ENCODE data around the gene SH3D19.

Gene SH3D19

DNA sequence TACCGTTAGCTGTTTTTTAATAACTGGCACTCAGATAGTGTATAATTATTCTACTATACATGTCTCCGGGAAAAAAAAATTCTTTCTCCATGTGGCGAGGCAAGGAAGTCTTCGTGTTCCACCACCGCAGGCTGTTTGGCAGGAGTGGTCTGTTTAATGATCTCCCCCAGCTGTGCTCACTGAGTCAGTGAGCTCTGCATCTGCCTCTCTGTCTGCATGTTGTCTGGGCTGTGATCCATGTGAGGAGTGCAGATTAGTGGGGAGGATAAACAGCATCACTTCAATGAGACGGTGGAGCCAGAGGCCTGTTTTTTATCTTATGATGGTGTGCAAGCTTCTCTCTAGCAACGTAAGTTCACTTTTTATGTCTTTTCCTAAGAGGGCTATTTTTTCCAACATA lies 156.2 kb downstream of the SH3D19 start:
- TF ChIP-seq, protein P1, sequence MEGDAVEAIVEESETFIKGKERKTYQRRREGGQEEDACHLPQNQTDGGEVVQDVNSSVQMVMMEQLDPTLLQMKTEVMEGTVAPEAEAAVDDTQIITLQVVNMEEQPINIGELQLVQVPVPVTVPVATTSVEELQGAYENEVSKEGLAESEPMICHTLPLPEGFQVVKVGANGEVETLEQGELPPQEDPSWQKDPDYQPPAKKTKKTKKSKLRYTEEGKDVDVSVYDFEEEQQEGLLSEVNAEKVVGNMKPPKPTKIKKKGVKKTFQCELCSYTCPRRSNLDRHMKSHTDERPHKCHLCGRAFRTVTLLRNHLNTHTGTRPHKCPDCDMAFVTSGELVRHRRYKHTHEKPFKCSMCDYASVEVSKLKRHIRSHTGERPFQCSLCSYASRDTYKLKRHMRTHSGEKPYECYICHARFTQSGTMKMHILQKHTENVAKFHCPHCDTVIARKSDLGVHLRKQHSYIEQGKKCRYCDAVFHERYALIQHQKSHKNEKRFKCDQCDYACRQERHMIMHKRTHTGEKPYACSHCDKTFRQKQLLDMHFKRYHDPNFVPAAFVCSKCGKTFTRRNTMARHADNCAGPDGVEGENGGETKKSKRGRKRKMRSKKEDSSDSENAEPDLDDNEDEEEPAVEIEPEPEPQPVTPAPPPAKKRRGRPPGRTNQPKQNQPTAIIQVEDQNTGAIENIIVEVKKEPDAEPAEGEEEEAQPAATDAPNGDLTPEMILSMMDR (IDR thresholded peaks at IDR 0.05; ENCODE audit: low read depth, low read length, missing control alignments): no peak
- peak; percentile 97 for DNase-seq (ENCODE audit: low read depth)
- in situ Hi-C loops (cut with HindIII; ENCODE audit: low sequenced_read_pairs): no loop called here
- no peak overlapping the region for H3K4me3 ChIP-seq (ENCODE audit: low read depth, low read length)

DNA sequence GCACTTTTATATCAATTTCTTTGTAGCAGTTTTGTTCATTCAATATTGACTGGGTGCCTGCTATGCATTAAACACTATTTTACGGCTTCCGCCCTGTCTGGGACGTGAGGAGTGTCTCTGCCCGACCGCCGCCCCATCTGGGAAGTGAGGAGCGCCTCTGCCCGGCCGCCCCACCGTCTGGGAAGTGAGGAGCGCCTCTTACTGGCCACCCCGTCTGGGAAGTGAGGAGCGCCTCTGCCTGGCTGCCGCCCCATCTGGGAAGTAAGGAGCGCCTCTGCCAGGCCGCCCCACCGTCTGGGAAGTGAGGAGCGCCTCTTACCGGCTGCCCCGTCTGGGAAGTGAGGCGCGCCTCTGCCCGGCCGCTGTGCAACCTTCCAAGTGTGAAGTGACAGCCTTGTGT lies 157.8 kb downstream of the SH3D19 start:
- no peak overlapping the region for H3K4me3 ChIP-seq (ENCODE audit: low read depth, low read length)
- TF ChIP-seq, protein P1 (IDR thresholded peaks at IDR 0.05; ENCODE audit: low read depth, low read length, missing control alignments): no peak
- no peak for DNase-seq (ENCODE audit: low read depth)
- in situ Hi-C loops (cut with HindIII; ENCODE audit: low sequenced_read_pairs): no loop called here

DNA sequence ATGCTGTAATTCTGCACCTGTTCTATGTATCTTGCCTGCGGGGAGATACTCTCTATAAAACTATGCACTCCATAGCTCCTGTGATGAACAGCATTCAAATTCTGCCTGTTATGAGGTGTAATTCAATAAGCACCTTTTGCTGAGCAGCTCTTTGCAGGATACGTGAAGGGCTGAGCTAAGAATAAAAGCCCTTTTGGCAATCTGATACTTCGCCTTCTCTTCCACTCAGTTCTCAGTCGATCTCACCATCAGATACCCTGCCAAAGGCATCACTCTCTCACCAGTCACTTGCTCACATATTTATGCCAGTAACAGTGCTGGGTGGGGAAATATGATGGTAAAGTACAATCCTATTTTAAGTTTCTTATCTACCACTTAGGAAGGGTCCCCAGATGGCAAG lies 158.8 kb downstream of the SH3D19 start:
- no peak for DNase-seq (ENCODE audit: low read depth)
- TF ChIP-seq, protein P1 (IDR thresholded peaks at IDR 0.05; ENCODE audit: low read depth, low read length, missing control alignments): no peak
- in situ Hi-C loops (cut with HindIII; ENCODE audit: low sequenced_read_pairs): no loop called here
- no peak overlapping the region for H3K4me3 ChIP-seq (ENCODE audit: low read depth, low read length)

DNA sequence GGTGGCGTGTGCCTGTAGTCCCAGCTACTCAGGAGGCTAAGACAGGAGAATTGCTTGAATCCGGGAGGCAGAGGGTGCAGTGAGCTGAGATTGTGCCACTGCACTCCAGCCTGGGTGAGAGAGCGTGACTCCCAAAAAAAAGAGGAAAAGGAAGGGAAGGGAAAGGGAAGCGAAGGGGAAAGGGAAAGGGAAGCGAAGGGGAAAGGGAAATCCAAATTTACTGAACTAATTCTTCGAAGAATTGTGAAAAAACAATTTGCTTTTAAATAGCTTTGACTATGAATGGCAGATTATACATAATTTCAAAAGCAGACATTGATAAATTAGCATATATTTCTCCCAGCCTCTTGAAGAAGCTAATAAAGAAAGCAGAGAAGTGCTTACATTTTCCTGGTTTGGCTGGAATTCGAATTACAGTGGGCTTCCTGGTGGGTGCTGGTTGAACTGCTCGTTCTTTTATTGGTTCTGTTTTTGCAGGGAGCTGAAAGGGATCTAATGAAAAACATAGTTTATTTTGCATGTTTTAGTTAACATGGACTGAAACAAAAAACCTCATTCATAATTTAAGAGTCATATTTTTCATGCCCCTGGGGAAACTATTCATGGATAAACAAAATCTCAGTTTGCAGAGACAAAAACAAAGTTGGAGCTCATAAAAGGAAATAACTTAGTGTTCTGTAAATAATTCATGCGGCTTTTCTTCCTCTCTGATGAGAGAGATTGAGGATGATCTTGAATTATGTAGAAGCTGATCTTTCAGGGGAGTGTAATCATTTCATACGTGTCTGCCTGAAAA lies 160.0 kb downstream of the SH3D19 start:
- TF ChIP-seq, protein P1 (IDR thresholded peaks at IDR 0.05; ENCODE audit: low read depth, low read length, missing control alignments): no peak
- H3K4me3 ChIP-seq (ENCODE audit: low read depth, low read length): no peak overlapping the region
- in situ Hi-C loops (cut with HindIII; ENCODE audit: low sequenced_read_pairs): no loop called here
- DNase-seq (ENCODE audit: low read depth): peak; percentile 13

DNA sequence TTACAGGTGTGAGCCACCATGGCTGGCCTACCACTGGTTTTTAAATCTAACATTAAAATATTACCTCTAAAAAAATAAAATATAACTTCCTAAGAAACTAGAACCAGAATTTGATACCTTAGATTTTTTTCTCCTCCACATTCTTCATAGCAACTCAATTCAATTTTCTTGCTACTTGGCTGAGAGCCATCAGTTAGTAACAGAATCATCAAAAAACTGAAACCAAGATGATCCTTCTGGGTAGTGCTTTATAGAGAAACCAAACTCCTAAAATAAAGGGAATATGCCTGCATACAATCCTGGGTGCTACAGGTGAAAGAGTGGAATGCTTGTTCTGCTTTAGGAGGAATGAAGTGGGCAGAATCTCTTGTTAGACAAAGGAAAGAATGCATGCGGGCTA lies 161.6 kb downstream of the SH3D19 start:
- TF ChIP-seq, protein P1 (IDR thresholded peaks at IDR 0.05; ENCODE audit: low read depth, low read length, missing control alignments): no peak
- in situ Hi-C loops (cut with HindIII; ENCODE audit: low sequenced_read_pairs): no loop called here

DNA sequence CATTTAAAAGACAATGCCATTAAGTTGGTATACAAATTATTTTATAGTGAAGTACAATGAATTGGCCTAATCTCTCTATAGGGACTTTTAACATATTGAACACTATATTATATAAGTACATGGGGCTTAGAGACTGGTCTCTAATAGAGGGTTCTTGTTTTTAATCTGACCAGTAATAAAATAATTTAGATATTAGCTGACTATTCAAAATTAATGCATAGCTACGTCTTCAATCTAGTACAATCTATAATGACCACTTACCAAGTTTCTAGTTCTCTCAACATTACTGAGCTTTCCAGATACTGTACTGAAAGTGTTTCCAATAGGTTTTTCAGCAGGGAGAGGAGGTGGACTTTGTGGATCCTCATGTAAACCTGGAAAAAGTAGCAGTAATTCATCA lies 166.4 kb downstream of the SH3D19 start:
- in situ Hi-C loops (cut with HindIII; ENCODE audit: low sequenced_read_pairs): no loop called here
- no peak overlapping the region for H3K4me3 ChIP-seq (ENCODE audit: low read depth, low read length)
- no peak for DNase-seq (ENCODE audit: low read depth)
- TF ChIP-seq, protein P1 (IDR thresholded peaks at IDR 0.05; ENCODE audit: low read depth, low read length, missing control alignments): no peak

More for the DNA sequence above, 161.6 kb downstream of the SH3D19 start:
- no peak overlapping the region for H3K4me3 ChIP-seq (ENCODE audit: low read depth, low read length)
- no peak for DNase-seq (ENCODE audit: low read depth)

Measured in astrocyte of the cerebellum (primary cell).